HepG2 (cell line): ENCODE data around the gene GJC2. TPM values are rescaled to one million over a fixed set of nuclear protein-coding genes. Genes with fewer than 3 reads are reported as not detected.

Experiments used
- IRF2 ChIP-seq: IDR thresholded peaks from 2 replicates; pipeline ENCODE4 v1.6.1; 2018; ENCODE audit warnings: missing genetic modification reagents, missing compliant biosample characterization
- IRF9 ChIP-seq: sonication (generic); formaldehyde crosslinking; IDR thresholded peaks from 2 replicates; pipeline ENCODE4 v1.8.0; 2022; ENCODE audit warnings: missing genetic modification reagents, mild to moderate bottlenecking, borderline replicate concordance
- KDM5B ChIP-seq: sonication (generic); formaldehyde crosslinking; IDR thresholded peaks from 2 replicates; pipeline ENCODE4 v1.4.0; 2020; ENCODE audit warnings: missing genetic modification reagents, mild to moderate bottlenecking, borderline replicate concordance
- SNRNP70 ChIP-seq: fragments of 200-400 bp; formaldehyde crosslinking; IDR thresholded peaks from 2 replicates; pipeline ENCODE4 v1.6.1; 2017; ENCODE audit warnings: mild to moderate bottlenecking, low read depth, low read length, moderate library complexity
- TRIM22 ChIP-seq: fragments of 450-650 bp; IDR thresholded peaks from 2 replicates; pipeline ENCODE4 v1.6.1; 2017
- ZFP36 ChIP-seq: fragments of 150-350 bp; IDR thresholded peaks from 2 replicates; pipeline ENCODE4 v1.6.1; 2018; ENCODE audit warnings: borderline replicate concordance, low read length, low read depth; ENCODE audit not compliant: partially characterized antibody
- ZNF281 ChIP-seq: sonication (generic); formaldehyde crosslinking; IDR thresholded peaks from 2 replicates; pipeline ENCODE4 v1.4.0; 2020; ENCODE audit warnings: missing genetic modification reagents, borderline replicate concordance
- ZNF646 ChIP-seq: sonication (generic); formaldehyde crosslinking; IDR thresholded peaks from 2 replicates; pipeline ENCODE4 v1.9.0; 2021; ENCODE audit warnings: mild to moderate bottlenecking, missing genetic modification reagents
- polyA plus RNA-seq, 8 experiments: library from polyadenylated mRNA; depleted of rRNA in 3 of 8; stranded (reverse) in 7 of 8; unstranded in 1 of 8; fragments of >200 nt; fragmentation: Illumina TruSeq in 4 of 8; extraction: Trizol in 4 of 8; gene quantifications; 2 replicates each; pipeline versions ENCODE4 v1.2.1 to v1.2.3, GENCODE V29; 2011 to 2016; ENCODE audit warnings: low read depth in 4 of 8, missing spikeins in 1 of 8, mixed read lengths in 1 of 8; ENCODE audit not compliant: insufficient read depth in 1 of 8
- total RNA-seq, 5 experiments: library from RNA; depleted of rRNA; stranded (reverse); fragments of >200 nt; fragmentation: Illumina TruSeq; extraction: Trizol; gene quantifications; 2 replicates each; pipeline ENCODE4 v1.2.3, GENCODE V29; 2016; ENCODE audit warnings: low read depth in 1 of 5
- TF ChIP-seq, protein P1 (sequence below): sonication (generic); formaldehyde crosslinking; IDR thresholded peaks from 2 replicates; pipeline ENCODE4 v1.4.0; 2020; ENCODE audit warnings: missing genetic modification reagents
- TF ChIP-seq, protein P2 (sequence below): sonication (generic); formaldehyde crosslinking; IDR thresholded peaks from 2 replicates; pipeline ENCODE4 v1.5.0; 2020; ENCODE audit warnings: missing genetic modification reagents

The GJC2 gene
- total and polyA plus RNA-seq, 2 of the 13 experiments (the other 11 are each of a cell fraction or from before 2014, with no cell fraction given) = 1.6 to 3.8 TPM

DNA sequence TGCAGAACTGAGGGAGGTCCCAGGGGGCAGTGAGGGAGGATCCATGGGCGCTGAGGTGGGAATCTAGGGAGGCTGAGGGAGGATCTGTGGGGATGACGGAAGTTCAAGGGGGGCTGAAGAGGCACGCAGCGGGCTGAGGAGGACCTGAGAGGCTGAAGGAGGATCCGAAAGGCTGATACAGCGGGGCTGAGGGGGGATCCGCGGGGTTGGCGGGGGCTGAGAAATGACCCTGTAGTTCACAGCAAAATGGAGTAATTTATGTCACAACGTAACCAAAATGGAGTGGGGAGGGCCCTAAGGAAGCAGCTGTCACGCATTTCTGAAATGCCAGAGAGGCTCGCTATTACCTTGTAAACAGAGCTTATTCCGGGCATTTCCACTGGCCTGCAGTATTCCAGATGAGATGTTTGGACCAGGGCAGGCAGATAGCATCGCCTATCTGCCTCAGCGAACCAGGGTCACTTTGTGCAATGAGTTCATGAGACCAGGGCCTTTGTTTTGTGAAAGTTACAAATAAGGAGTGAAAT, 39.7 kb upstream of the GJC2 start (continued):
- TF ChIP-seq ZNF281 (CRISPR knock-in tag) (no peak), IRF2 (CRISPR knock-in tag) (0 out of 2 replicates have a peak, but pooled peaks have one; percentile 14), IRF9 (no peak), KDM5B (CRISPR knock-in tag) (no peak), TRIM22 (no peak), ZFP36 (no peak), ZNF646 (CRISPR knock-in tag) (no peak), SNRNP70 (no peak)
- TF ChIP-seq, protein P1, sequence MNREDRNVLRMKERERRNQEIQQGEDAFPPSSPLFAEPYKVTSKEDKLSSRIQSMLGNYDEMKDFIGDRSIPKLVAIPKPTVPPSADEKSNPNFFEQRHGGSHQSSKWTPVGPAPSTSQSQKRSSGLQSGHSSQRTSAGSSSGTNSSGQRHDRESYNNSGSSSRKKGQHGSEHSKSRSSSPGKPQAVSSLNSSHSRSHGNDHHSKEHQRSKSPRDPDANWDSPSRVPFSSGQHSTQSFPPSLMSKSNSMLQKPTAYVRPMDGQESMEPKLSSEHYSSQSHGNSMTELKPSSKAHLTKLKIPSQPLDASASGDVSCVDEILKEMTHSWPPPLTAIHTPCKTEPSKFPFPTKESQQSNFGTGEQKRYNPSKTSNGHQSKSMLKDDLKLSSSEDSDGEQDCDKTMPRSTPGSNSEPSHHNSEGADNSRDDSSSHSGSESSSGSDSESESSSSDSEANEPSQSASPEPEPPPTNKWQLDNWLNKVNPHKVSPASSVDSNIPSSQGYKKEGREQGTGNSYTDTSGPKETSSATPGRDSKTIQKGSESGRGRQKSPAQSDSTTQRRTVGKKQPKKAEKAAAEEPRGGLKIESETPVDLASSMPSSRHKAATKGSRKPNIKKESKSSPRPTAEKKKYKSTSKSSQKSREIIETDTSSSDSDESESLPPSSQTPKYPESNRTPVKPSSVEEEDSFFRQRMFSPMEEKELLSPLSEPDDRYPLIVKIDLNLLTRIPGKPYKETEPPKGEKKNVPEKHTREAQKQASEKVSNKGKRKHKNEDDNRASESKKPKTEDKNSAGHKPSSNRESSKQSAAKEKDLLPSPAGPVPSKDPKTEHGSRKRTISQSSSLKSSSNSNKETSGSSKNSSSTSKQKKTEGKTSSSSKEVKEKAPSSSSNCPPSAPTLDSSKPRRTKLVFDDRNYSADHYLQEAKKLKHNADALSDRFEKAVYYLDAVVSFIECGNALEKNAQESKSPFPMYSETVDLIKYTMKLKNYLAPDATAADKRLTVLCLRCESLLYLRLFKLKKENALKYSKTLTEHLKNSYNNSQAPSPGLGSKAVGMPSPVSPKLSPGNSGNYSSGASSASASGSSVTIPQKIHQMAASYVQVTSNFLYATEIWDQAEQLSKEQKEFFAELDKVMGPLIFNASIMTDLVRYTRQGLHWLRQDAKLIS (CRISPR knock-in tag) = no peak
- TF ChIP-seq, protein P2, sequence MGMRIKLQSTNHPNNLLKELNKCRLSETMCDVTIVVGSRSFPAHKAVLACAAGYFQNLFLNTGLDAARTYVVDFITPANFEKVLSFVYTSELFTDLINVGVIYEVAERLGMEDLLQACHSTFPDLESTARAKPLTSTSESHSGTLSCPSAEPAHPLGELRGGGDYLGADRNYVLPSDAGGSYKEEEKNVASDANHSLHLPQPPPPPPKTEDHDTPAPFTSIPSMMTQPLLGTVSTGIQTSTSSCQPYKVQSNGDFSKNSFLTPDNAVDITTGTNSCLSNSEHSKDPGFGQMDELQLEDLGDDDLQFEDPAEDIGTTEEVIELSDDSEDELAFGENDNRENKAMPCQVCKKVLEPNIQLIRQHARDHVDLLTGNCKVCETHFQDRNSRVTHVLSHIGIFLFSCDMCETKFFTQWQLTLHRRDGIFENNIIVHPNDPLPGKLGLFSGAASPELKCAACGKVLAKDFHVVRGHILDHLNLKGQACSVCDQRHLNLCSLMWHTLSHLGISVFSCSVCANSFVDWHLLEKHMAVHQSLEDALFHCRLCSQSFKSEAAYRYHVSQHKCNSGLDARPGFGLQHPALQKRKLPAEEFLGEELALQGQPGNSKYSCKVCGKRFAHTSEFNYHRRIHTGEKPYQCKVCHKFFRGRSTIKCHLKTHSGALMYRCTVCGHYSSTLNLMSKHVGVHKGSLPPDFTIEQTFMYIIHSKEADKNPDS (CRISPR knock-in tag) = no peak
